ENCODE measurements around the gene ZNF467. TPM values are rescaled to one million over a fixed set of nuclear protein-coding genes. Genes with fewer than 3 reads are reported as not detected.

Gene ZNF467
- total RNA-seq, 2 donors from 2014 or later, result 6.0 to 7.9 TPM

- WGBS, result 90% methylated on average over 4 of the region's 4 CpGs
- DNase-seq (ENCODE audit: low spot score), result no peak
These were observed 43.4 kb upstream of the ZNF467 start for GRCh38 chr7:149816794-149817193.

GRCh38 chr7:149816267-149816751, 42.9 kb upstream of the ZNF467 start:
- 58% methylated on average over 20 of the region's 21 CpGs for WGBS
- Histone ChIP-seq H3K9me3 (no peaks in the 10 kb centered on the region), H3K27ac (no peak overlapping the region), H3K36me3 (no peaks in the 10 kb centered on the region), H3K4me3 (no peak overlapping the region), H3K4me1 (replicated peaks) (no peaks in the 10 kb centered on the region), H3K27me3 (replicated peaks; ENCODE audit: insufficient read depth) (no peaks in the 10 kb centered on the region)
- DNase-seq (ENCODE audit: low spot score), result no peak
- TF ChIP-seq CTCF (IDR thresholded peaks at IDR 0.05) (no peak), POLR2A (IDR thresholded peaks at IDR 0.05) (no peak), POLR2AphosphoS5 (IDR thresholded peaks at IDR 0.05) (no peak)
- intact Hi-C loops (cut with DNase I), result no loop called here

More at GRCh38 chr7:149816794-149817193, 43.4 kb upstream of the ZNF467 start:
- intact Hi-C loops (cut with DNase I), result no loop called here
- Histone ChIP-seq H3K36me3 (no peaks in the 10 kb centered on the region), H3K9me3 (no peaks in the 10 kb centered on the region), H3K4me3 (no peak overlapping the region), H3K4me1 (replicated peaks) (no peaks in the 10 kb centered on the region), H3K27me3 (replicated peaks; ENCODE audit: insufficient read depth) (no peaks in the 10 kb centered on the region), H3K27ac (no peak overlapping the region)
- no peak for TF ChIP-seq CTCF (IDR thresholded peaks at IDR 0.05)
- no peak for TF ChIP-seq POLR2AphosphoS5 (IDR thresholded peaks at IDR 0.05)
- TF ChIP-seq POLR2A (IDR thresholded peaks at IDR 0.05), result no peak

- no peaks in the 10 kb centered on the region for H3K27me3 ChIP-seq (replicated peaks; ENCODE audit: insufficient read depth)
These were observed 42.4 kb upstream of the ZNF467 start for GRCh38 chr7:149815661-149816266.

GRCh38 chr7:149815121-149815520, 41.7 kb upstream of the ZNF467 start:
- H3K9me3 ChIP-seq, result no peaks in the 10 kb centered on the region
- H3K27me3 ChIP-seq (replicated peaks; ENCODE audit: insufficient read depth), result no peaks in the 10 kb centered on the region
- whole genome bisulfite sequencing, result 86% methylated on average over 8 of the region's 12 CpGs
- TF ChIP-seq POLR2A (IDR thresholded peaks at IDR 0.05), result no peak
- no peak for TF ChIP-seq CTCF (IDR thresholded peaks at IDR 0.05)
- no peak for TF ChIP-seq POLR2AphosphoS5 (IDR thresholded peaks at IDR 0.05)
- H3K4me1 ChIP-seq (replicated peaks), result no peaks in the 10 kb centered on the region
- no peak overlapping the region for H3K27ac ChIP-seq
- intact Hi-C loops (cut with DNase I), result no loop called here
- no peaks in the 10 kb centered on the region for H3K36me3 ChIP-seq
- no peak for DNase-seq (ENCODE audit: low spot score)
- no peak overlapping the region for H3K4me3 ChIP-seq

More at GRCh38 chr7:149815661-149816266, 42.4 kb upstream of the ZNF467 start:
- Histone ChIP-seq H3K4me3 (no peak overlapping the region), H3K4me1 (replicated peaks) (no peaks in the 10 kb centered on the region), H3K9me3 (no peaks in the 10 kb centered on the region), H3K36me3 (no peaks in the 10 kb centered on the region), H3K27ac (no peak overlapping the region)
- intact Hi-C loops (cut with DNase I), result no loop called here
- DNase-seq (ENCODE audit: low spot score), result no peak
- TF ChIP-seq POLR2AphosphoS5 (IDR thresholded peaks at IDR 0.05) (no peak), CTCF (IDR thresholded peaks at IDR 0.05) (no peak), POLR2A (IDR thresholded peaks at IDR 0.05) (no peak)
- 67% methylated on average over 16 of the region's 16 CpGs for WGBS

GRCh38 chr7:149814494-149814893, 41.1 kb upstream of the ZNF467 start:
- TF ChIP-seq POLR2AphosphoS5 (IDR thresholded peaks at IDR 0.05), result no peak
- TF ChIP-seq CTCF (IDR thresholded peaks at IDR 0.05), result no peak
- TF ChIP-seq POLR2A (IDR thresholded peaks at IDR 0.05), result no peak
- intact Hi-C loops (cut with DNase I), result no loop called here
- H3K4me3 ChIP-seq, result no peak overlapping the region
- no peaks in the 10 kb centered on the region for H3K9me3 ChIP-seq
- H3K36me3 ChIP-seq, result no peaks in the 10 kb centered on the region
- WGBS, result 68% methylated on average over 15 of the region's 15 CpGs
- H3K27ac ChIP-seq, result no peak overlapping the region
- H3K27me3 ChIP-seq (replicated peaks; ENCODE audit: insufficient read depth), result no peaks in the 10 kb centered on the region
- H3K4me1 ChIP-seq (replicated peaks), result no peaks in the 10 kb centered on the region
- no peak for DNase-seq (ENCODE audit: low spot score)
